HG03135 (cell line): ENCODE measurements around the gene ZNF497.
A peak's percentile ranks its signal among the peaks of the same experiment; 100 is the strongest.

ENCODE experiments used
- ATAC-seq: cut with Tn5 transposase; IDR thresholded peaks from one replicate; pipeline ENCODE4 v1.9.1; 2021; ENCODE audit warnings: mild to moderate bottlenecking, moderate library complexity; ENCODE audit not compliant: unreplicated experiment

The ZNF497 gene

DNA sequence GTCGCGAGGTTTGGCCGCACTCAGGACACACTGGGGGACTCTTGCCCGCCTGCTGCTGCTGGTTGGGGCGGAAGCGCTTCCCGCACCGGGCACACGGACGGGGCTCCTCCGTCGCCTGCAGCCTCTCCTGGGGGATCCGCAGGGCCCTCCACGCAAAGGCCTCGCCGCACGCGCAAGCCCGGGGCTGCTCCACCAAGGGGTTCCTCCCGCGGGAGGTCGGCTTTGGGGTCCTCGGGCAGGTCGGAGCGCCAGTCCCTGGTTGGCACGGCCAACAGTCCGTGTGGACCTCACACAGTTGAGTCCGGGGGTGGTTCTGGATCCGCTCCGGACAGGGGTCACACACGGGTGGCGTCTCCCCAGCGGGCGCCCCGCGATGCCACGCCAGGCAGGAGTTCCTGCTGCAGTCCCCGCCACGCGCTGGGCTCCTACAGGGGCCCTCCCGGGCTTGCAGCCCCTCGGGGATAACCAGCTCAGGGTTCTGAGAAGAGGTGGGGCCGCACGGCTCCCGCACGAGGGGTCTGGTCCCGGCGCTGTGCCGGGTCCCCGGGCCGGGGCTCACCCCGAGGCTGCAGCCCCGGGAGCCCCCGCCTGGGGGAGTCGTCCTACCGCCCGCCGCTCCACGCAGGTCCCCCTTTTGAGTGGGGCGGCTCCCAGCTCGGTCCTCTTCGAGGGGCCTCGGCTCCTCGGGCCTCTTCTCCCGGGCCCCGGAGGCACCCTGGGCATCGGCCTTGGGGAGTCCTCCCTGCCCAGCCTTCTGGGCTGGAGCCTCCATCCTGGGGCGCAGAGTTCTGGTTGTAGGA lies 6.2 kb upstream of the ZNF497 start:
- no peak for ATAC-seq

DNA sequence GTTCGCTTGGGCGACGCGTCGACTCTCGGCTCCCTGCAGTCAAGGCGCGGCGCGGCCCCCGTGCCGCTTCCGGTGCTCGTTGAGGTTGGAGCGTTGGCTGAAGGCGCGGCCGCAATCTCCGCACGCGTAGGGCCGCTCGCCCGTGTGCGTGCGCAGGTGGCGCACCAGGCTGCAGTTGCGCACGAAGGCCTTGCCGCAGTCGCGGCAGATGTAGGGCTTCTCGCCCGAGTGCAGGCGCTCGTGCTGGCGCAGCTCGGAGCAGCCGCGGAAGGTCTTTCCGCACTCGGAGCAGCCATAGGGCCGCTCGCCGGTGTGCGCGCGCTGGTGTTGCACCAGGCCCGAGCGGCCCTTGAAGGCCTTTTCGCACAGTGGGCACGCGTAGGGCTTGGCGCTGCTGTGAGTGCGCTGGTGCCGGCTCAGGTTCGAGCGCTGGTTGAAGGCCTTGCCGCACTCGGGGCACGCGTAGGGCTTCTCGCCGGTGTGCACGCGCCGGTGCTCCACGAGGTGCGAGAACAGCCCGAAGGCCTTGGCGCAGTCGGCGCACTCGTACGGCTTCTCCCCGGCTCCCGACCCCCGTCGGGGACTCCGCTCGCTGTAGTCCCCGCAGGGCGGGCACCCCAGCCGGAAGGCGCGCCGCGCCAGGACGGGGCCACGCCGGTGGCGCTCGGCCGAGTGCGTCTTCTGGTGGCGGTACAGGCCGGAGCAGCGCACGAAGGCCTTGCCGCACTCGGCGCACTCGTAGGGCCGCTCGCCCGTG lies 5.3 kb upstream of the ZNF497 start:
- ATAC-seq: no peak

DNA sequence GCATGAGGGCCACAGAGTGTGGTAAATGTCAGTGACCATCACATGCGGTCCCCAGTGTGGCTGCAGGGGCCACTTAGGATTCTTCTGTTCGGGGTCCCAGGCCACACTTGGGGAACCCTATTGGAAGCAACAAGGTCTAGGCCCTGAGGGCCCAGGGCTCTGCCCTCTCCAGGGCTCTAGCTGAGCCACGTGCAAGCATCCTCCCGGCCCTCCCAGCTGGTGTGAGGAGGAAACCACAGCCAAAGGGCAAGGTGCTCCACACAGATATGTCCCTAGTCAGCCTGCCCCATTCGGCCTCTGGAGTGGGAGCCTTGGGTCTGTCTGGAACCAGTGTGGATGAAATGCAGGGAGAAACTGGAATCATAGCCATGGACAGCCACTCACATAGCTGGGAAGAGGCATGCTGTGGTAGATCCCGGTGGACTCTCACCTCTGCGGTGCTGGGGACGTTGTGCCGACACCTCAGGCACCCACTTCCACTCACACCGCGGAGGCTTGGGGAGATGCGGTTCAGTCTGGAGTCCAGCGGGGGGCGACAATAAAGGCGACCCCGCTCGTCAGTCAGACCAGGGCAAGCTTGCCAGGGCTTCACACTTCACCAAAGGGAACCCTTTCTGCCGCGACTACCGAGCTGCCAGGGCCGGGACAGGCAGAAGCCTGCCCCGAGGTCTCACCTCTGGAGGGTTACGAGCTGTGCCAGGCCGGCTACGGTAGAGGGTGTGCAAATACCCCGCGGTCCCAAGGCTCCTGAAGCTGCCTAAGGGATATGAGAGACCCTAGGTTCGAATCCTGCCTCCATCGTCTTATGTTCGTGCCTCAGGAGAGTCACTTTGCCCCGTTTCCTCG lies 4.3 kb upstream of the ZNF497 start:
- ATAC-seq: no peak

DNA sequence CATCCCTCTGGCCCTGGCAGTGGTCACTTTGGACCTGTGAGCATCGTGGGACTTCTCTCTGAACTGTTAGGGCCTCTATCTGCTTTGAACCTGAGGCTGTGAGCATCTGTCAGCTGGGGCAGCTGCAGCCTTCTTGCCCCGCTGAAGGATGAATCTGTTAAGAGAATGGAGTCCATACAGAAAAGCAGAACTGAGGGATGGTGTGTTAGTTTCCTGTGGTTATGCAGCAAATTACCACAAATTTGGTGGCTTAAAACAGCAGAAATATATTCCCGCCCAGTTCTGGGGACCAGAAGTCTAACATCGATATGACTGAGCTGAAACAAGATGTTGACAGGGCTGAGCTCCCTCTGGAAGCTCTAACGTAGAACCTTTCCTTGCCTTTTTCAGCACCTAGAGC lies 1.6 kb upstream of the ZNF497 start:
- no peak for ATAC-seq

DNA sequence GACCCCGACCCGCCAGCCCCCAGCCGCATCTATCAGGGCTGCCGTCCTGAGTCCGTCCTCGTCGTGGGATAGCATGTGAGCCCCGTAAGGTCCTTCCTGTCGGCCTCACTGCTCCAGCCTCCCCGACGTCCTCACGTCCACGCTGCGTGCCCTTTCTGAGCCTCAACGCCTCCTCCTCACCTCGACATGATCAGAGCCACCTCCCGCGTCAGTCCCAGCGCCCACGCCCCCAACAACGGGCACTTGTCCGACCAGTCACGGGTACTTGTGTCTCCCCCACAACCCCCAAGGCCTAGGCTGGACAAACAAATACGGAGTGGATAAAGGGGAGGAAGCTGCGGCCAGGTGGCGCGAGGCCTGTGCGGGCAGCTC lies 665 bp downstream of the ZNF497 start:
- peak; percentile 12 for ATAC-seq

DNA sequence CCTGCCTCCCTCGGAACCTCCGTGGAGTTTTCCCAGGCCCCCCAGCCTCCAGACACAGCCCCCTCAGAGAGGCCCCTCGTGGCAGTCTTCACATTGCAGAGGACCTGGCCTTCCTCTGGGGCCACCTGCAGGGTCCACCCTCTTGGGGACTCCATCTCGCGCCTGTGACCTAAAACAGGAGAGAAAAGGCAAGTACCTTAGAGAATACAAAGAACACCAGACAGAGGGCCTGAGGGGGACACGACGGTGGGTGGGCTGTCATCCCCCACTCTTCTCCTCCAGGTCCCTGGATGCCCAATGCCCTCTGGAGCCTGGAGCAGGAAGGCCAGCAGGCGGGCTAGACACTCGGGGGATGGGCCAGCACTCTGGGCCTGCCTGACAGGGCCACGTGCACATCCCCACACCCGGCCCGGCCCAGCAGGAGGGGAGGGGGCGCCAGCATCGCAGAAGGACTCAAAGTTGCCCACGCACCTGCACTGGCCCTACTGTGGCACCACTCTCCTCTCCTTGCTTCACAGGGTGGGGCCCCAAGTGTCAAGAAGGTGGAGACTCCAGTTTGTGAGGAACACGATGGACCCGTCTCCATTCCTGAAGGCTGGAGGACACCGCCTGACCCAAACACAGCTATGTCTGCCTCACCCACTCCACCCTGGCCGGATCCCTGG lies 4.9 kb downstream of the ZNF497 start:
- no peak for ATAC-seq

DNA sequence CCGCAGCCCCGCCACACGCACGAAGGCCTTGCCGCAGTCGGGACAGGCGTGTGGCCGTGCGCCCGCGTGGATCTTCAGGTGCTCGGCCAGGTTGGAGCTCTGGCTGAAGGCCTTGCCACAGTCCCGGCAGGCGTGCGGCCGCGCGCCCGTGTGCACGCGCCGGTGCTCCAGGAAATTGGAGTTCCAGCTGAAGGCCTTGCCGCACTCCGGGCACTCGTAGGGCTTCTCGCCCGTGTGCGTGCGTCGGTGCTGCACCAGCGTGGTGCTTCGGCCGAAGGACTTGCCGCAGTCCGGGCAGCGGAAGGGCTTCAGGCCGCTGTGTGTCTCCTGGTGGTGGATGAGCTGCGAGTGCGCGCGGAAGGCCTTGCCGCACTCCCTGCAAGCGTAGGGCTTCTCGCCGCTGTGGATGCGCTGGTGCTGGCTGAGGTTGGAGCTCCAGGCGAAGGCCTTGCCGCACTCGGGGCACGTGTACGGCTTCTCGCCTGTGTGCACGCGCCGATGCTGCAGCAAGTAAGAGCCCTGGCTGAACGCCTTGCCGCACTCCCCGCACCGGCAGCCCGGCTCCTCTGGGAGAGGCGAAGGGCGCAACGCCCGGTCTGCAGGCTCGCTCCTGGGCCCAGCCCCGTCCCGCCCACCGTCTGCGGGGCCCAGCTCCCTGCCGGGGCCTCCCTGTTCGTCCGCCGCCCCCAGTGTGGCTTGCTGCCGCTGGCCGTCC lies 5.6 kb downstream of the ZNF497 start:
- no peak for ATAC-seq

DNA sequence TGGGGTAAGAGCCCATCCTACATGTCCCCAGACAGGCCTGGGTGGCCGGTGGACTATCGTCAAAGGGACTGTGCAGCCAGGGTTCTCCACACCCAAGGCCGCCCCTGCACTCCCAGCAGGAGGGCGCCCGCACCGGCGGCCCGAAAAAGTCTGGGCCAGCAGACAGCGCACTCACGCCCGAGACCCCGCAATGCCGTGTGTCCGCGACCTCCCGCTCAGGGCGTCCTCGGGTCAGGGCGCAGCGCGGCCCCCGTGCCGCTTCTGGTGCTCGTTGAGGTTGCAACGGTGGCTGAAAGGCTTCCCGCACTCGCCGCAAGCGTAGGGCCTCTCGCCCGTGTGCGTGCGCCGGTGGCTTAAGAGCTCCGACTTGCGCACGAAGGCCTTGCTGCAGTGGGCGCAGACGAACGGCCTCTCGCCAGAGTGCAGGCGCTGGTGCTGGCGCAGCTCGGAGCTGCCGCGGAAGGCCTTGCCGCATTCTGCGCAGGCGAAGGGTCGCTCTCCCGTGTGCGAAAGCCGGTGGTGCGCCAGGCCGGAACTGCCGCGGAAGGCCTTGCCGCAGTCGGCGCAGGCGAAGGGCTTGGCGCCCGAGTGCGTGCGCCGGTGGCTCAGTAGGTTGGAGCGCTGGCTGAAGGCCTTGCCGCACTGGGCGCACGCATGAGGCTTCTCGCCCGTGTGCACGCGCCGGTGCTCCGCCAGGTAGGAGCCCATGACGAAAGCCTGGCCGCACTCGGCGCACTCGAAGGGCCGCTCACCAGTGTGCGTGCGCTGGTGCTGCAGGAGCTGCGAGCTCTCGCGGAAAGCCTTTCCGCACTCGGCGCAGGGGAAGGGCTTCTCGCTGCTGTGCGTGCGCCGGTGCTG lies 6.4 kb downstream of the ZNF497 start:
- no peak for ATAC-seq

DNA sequence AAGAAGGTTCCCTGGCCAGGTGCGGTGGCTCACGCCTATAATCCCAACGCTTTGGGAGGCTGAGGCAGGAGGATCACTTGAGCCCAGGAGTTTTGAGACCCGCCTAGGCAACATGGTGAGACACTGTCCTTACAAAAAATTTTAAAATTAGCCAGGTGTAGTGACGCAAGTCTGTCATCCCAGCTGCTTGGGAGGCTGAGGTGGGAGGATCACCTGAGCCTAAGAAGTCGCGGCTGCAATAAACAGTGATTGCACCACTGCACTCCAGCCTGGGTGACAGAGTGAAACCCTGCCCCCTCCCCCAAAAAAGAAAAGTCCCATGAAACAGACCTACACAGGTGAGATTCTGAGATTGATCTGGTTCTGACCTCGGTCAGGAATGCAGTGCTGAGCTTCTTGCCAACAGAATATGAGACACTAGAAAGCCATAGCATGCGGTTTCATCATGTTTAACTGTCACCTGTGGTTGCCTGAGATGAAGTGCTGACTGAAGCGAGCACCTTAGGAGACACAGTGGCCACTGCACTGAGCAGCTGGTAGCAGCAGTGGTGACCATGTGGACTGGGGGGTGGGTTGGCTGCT lies 7.2 kb downstream of the ZNF497 start:
- ATAC-seq: no peak

DNA sequence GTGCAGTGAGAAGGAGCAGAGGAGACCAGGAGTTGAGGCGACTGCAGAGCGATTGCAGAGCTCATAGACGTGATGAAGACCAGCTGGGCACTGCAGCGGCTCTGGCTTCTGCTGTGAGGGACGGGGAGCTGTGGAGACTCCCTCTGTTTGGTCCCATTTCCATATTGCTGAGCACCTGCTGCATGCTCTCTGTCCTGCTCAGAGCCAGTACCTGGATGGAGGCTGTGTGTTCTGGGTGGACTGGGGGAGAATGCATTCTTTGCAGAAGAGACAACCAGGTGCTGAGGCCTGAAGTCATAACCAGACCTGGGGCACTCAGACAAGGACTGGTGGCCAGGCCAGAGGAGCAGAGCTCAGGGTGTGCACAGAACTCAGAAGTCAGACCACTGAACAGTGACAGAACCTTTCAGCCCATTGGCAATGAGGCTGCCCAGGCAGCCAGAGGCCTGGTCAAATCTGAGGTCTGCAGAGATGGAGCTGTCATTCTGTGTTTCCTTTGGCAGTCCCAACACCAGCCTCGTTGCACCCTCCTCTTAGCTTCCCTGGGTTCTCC lies 8.0 kb downstream of the ZNF497 start:
- no peak for ATAC-seq

DNA sequence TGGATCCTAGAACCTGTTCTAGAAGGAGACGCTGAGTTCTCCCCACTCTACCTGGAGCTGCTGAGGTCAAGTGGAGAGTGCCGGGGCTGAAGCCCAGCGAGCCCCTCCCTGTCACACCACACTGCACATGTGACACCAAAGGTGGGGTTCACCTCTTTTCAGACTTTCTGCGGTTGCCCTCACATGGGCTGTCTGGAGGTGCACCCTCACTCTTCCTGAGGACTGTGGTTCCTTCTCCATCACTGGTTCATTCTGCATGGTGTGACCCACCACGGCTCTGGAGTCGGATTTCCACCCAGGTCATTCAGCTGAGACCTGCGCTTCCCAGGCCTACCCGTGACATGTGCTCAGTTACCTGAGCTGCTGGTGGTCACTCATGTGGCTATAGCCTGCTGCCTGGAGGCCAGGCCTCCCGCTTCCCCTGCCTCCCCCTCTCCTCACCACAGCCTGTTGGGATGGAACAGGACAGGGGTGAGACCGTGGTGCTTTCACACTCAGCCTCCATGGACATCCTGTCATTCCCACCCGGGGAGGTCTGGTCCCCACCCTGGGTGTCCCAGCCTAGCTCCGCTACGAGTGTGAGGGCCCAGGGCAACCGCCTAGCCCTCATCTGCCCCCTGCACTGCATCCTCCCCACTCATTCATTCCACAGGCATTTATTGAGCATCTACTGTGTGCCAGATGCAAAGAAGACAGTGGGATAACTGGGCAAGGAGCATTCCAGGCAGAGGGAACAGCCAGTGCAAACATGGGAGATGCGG lies 8.7 kb downstream of the ZNF497 start:
- ATAC-seq: no peak

DNA sequence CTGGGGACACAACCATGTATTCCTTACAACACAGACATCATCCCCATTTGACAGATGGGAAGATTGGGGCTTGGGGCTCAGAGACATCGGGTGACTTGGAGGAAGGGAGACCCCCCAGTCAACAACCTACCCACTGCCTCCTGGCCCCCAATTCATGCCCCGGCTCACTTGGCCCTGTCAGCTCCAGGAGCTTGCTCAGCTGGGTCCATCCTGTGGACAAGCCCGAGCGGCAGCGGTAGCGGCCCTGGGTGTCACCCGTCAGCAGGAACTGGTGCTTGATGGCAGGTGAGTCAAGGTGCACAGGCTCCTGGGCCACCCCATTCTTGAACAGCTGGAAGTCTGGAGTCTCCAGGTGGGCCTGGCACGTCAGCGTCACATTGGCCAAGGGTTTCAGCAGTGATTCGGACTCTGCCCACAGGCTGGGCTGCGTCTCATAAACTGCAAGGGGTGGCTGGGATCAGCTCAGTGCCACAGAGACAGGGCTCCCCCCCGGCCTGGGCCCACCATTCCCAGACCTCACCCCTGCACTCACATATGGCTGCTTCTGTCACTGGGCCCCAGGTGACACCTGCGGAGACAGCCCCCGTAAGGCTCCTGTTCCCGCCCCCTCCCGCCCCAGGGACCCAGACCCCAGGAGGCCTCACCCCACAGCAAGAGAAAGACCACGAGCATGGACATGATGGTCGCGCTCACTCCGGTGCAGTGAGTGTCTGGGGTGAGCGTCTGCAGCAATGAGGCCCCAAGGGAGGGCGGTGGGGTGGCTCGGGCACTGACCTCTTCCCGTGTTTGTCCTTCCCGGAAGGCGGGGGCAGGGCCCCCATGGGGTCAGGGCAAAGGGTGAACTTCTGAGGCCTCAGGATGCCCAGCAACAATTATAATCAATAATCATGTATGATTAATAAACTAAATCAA lies 9.5 kb downstream of the ZNF497 start, which contains the start of gene A1BG:
Gene A1BG, minus strand, starts transcription at position 733 of the 912 bp plus-strand sequence. Its CDS starts 55 bp downstream, at position 678.
- no peak for ATAC-seq

DNA sequence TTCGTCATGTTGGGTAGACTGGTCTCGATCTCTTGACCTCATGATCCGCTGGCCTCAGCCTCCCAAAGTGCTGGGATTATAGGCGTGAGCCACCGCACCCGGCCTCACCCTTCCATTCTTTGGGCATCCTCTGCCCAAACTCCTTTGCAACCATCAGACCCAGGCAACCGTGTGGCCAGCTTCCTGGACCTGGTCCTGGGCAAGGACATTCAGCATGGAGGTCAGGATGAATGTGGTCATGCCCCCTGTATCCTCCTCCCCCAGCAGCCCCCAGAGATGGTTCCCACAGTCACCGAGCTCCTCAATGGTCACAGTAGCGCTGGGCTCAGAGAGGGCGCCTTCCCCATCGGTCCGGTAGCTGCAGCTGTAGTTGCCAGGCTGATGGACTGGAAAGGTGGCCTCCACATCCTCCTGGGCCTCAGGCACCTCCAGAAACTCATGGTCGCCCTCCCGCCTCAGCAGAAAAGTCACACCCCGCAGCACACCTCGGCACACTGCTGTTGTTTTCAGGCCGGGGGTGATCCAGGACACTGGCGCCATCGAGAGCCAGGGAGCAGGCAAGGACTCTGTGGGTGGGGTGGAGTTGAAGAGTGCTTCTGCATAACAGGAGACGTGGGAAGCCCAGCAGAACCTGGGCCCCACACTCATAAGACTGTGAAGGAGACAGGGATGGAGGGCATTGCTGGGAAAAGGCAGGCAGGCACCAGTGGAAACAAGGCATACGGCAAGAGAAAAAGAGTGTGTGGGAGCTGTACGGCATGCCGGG lies 10.4 kb downstream of the ZNF497 start:
- ATAC-seq: no peak

DNA sequence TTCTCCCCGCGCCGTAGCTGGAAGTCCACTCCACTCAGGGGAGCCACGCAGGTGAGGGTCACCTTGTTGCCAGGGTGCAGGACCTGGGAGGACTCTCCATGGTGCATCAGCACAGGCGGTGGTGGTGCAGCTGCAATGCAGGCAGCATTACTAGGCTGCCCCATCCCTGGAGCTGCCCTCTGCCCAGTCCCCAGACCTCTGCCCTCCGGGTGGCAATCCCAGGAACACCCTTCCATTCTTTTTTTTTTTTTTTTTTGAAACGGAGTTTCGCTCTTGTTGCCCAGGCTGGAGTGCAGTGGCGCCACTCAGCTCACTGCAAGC lies 11.0 kb downstream of the ZNF497 start:
- no peak for ATAC-seq

DNA sequence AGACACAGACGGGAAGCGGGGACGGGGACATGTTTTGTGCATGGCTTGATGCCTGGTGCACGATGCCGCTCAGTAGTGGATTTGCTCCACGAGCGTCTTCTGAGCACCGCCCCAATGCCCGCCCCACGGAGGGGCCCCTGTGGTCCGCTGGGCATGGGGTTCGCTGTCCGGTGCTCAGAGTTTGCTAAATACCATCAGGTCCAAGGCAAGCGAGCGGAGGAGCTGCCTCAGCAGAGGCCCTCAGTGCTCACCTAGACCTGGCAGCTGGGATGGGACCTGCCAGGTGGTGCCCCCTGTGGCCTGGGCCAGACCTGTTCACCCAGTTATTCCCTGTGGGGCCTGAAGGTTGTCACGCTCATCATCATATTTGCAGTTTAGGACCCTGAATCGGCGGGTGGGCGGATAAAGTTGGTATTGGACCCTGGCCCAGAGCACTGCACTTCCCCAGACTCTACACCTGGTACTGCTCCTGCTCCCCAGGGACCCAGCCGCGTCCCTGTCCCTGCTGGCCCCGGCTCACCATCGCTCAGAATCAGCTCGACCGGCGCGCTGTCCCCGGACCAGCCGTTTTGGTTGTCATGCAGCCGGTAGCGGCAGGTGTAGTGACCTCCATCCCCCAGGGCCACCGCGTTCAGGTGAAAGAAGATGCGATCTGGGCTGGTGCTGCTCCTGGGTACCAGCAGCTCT lies 11.5 kb downstream of the ZNF497 start:
- no peak for ATAC-seq
